ENCODE measurements around the gene TBC1D8. TPM values are rescaled to one million over a fixed set of nuclear protein-coding genes. Genes with fewer than 3 reads are reported as not detected.

The TBC1D8 gene
- total and polyA plus RNA-seq, 2 donors (not counting 1 experiment from before 2014, with no cell fraction given): 1.7 to 15.7 TPM

DNA sequence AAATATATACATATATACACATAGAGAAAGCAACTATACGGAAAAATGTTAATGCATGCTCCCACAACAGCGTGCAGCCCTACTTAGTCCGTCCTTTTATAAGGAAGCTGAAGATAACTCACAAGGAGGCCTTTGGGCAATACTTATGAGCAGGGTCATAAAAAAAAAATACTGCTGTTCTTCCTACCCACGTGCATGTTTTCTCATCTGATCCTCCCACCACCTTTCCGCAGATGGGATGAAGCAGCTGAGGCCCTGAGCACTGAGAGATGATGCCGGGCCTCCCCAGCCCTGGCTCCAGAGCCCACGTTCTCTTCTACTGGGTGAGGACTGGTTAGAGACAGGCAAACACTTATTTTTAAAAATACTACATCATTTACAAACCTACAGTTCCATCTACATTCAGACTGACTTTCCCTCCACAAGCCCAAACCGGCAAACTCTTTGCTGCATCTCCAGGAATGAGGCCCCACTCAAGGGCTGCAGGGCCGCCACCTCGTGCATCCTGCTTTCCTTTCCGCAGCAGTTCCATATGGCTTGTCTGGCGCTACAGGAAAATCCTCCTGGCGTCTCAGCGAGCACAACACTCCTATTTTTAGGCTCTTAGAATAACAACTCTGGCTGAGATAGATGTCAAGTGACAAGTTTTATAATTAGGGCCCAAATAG lies 41.6 kb downstream of the TBC1D8 start:
- H3K27ac ChIP-seq (ENCODE audit: low read length in 2 of 2): no peak overlapping the region
- 92% methylated on average over 6 of the region's 14 CpGs for whole genome bisulfite sequencing (ENCODE audit: insufficient coverage)
- H3K27me3 Mint-ChIP-seq: peaks cover 5% of the 10 kb centered on the region

DNA sequence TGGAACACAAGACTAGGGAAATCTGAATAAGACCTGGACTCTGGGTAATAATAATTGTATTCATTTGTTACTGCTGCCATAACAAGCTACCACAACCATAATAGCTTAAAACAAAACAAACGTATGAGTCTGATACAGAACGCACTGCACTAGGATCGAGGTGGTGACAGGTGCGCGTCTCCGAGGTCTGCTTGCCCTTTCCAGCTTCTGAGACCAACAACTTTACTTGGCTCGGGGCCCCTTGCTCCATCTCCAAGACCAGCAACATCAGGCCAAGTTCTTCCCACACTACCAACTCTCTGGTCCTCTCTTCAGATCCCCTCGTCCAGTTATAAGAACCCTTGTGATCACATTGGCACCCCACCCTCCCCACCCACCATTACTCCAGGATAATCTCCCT lies 42.8 kb downstream of the TBC1D8 start:
- Histone ChIP-seq H3K4me2 (replicated peaks; ENCODE audit: low read depth, low read length, poor library complexity, severe bottlenecking) (no peak overlapping the region), H3K4me3 (ENCODE audit: control extremely low read depth in 1 of 5, extremely low read depth in 1 of 5, insufficient read depth in 1 of 5, low read depth in 2 of 5, low read length in 4 of 5) (no peak overlapping the region), H3K27ac (ENCODE audit: low read length in 2 of 2) (no peak overlapping the region), H3K27me3 (replicated peaks in 1 of 4; ENCODE audit: control extremely low read depth in 1 of 4, control insufficient read depth in 3 of 4, insufficient read depth in 4 of 4, low read length in 3 of 4) (no peaks in the 10 kb centered on the region), H4K20me1 (ENCODE audit: control insufficient read depth, insufficient read depth, low read length, poor library complexity, severe bottlenecking) (no peaks in the 10 kb centered on the region), H3K9me3 (ENCODE audit: control extremely low read depth in 1 of 3, control insufficient read depth in 2 of 3, insufficient read depth in 1 of 3, low read length in 2 of 3) (peaks cover 0 to 2% (median 0%) of the 10 kb centered on the region in 3 donors), H3K36me3 (replicated peaks in 1 of 2; ENCODE audit: control extremely low read depth in 1 of 2, control insufficient read depth in 1 of 2, extremely low read depth in 1 of 2, insufficient read depth in 2 of 2, low read length in 1 of 2) (no peaks in the 10 kb centered on the region), H2AFZ (ENCODE audit: insufficient read depth, low read depth, low read length, poor library complexity, severe bottlenecking) (no peak overlapping the region), H3K9ac (ENCODE audit: low read length) (no peak overlapping the region), H3K79me2 (ENCODE audit: control insufficient read depth, insufficient read depth, low read length) (no peaks in the 10 kb centered on the region), H3K4me1 (ENCODE audit: control insufficient read depth in 2 of 2, insufficient read depth in 2 of 2, low read length in 2 of 2) (no peaks in the 10 kb centered on the region)
- ChIA-PET POLR2A (no interaction called here), CTCF (no interaction called here)
- DNase-seq (no peak), ATAC-seq (ENCODE audit: low read depth) (no peak)
- Mint-ChIP-seq H3K27ac (no peak overlapping the region), H3K4me3 (no peak overlapping the region), H3K9me3 (ENCODE audit: insufficient read depth) (no peaks in the 10 kb centered on the region), H3K4me1 (peaks cover 8% of the 10 kb centered on the region), H3K27me3 (peaks cover 5% of the 10 kb centered on the region)
- TF ChIP-seq, protein P1, sequence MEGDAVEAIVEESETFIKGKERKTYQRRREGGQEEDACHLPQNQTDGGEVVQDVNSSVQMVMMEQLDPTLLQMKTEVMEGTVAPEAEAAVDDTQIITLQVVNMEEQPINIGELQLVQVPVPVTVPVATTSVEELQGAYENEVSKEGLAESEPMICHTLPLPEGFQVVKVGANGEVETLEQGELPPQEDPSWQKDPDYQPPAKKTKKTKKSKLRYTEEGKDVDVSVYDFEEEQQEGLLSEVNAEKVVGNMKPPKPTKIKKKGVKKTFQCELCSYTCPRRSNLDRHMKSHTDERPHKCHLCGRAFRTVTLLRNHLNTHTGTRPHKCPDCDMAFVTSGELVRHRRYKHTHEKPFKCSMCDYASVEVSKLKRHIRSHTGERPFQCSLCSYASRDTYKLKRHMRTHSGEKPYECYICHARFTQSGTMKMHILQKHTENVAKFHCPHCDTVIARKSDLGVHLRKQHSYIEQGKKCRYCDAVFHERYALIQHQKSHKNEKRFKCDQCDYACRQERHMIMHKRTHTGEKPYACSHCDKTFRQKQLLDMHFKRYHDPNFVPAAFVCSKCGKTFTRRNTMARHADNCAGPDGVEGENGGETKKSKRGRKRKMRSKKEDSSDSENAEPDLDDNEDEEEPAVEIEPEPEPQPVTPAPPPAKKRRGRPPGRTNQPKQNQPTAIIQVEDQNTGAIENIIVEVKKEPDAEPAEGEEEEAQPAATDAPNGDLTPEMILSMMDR (IDR thresholded peaks at IDR 0.05): no peak
- TF ChIP-seq EZH2 (IDR thresholded peaks at IDR 0.05; ENCODE audit: borderline replicate concordance, insufficient read depth, low read depth, low read length, poor library complexity, severe bottlenecking): no peak
- WGBS (ENCODE audit: insufficient coverage): 92% methylated on average over 7 of the region's 8 CpGs
- intact Hi-C loops (cut with micrococcal nuclease): no loop called here

More for the DNA sequence above, 41.6 kb downstream of the TBC1D8 start:
- POLR2A ChIA-PET: no interaction called here
- no peak for ATAC-seq (ENCODE audit: low read depth)
- Histone ChIP-seq H3K79me2 (ENCODE audit: control insufficient read depth, insufficient read depth, low read length) (no peaks in the 10 kb centered on the region), H3K4me1 (ENCODE audit: control insufficient read depth in 2 of 2, insufficient read depth in 2 of 2, low read length in 2 of 2) (peaks cover under 1 to 1% of the 10 kb centered on the region in 2 donors), H3K27me3 (replicated peaks in 1 of 4; ENCODE audit: control extremely low read depth in 1 of 4, control insufficient read depth in 3 of 4, insufficient read depth in 4 of 4, low read length in 3 of 4) (no peaks in the 10 kb centered on the region), H2AFZ (ENCODE audit: insufficient read depth, low read depth, low read length, poor library complexity, severe bottlenecking) (no peak overlapping the region), H3K4me2 (replicated peaks; ENCODE audit: low read depth, low read length, poor library complexity, severe bottlenecking) (no peak overlapping the region), H3K4me3 (ENCODE audit: control extremely low read depth in 1 of 5, extremely low read depth in 1 of 5, insufficient read depth in 1 of 5, low read depth in 2 of 5, low read length in 4 of 5) (no peak overlapping the region), H3K9me3 (ENCODE audit: control extremely low read depth in 1 of 3, control insufficient read depth in 2 of 3, insufficient read depth in 1 of 3, low read length in 2 of 3) (no peaks in the 10 kb centered on the region), H3K36me3 (replicated peaks in 1 of 2; ENCODE audit: control extremely low read depth in 1 of 2, control insufficient read depth in 1 of 2, extremely low read depth in 1 of 2, insufficient read depth in 2 of 2, low read length in 1 of 2) (no peaks in the 10 kb centered on the region), H3K9ac (ENCODE audit: low read length) (no peak overlapping the region), H4K20me1 (ENCODE audit: control insufficient read depth, insufficient read depth, low read length, poor library complexity, severe bottlenecking) (no peaks in the 10 kb centered on the region)
- Mint-ChIP-seq H3K4me3 (no peak overlapping the region), H3K4me1 (peaks cover 11% of the 10 kb centered on the region), H3K27ac (peak overlapping the region; percentile 33), H3K9me3 (ENCODE audit: insufficient read depth) (no peaks in the 10 kb centered on the region)
- intact Hi-C loops (cut with micrococcal nuclease): no loop called here
- no peak for TF ChIP-seq EZH2 (IDR thresholded peaks at IDR 0.05; ENCODE audit: borderline replicate concordance, insufficient read depth, low read depth, low read length, poor library complexity, severe bottlenecking)
- TF ChIP-seq, protein P1 (IDR thresholded peaks at IDR 0.05): no peak
- DNase-seq: no peak
- CTCF ChIA-PET: interaction anchor here (1.4 kb wide), 1 partner anchor 96 kb away, joined by 3 read pairs; no protein-coding TSS in a partner anchor

Data from B cell (primary cell).